Brain microvascular endothelial cell (primary cell): ENCODE results near the gene ZBTB40.

Source experiments
- DNase-seq: peaks from one replicate; pipeline ENCODE4 v3.0.0-alpha.2; 2020
- H3K27ac ChIP-seq: fragments of 250-450 bp; sonication (Bioruptor Pico); 2 replicates; pipeline ENCODE4 v1.5.1; 2020; ENCODE audit warnings: mild to moderate bottlenecking, moderate library complexity
- H3K27me3 ChIP-seq: fragments of 250-450 bp; sonication (Bioruptor Pico); replicated peaks from 2 replicates; pipeline ENCODE4 v1.5.1; 2020; ENCODE audit warnings: mild to moderate bottlenecking
- H3K36me3 ChIP-seq: fragments of 250-450 bp; sonication (Bioruptor Pico); replicated peaks from 2 replicates; pipeline ENCODE4 v1.5.1; 2020; ENCODE audit warnings: mild to moderate bottlenecking
- H3K4me3 ChIP-seq: 2 replicates; pipeline ENCODE4 v1.5.1; 2011; ENCODE audit warnings: low read depth, mild to moderate bottlenecking, control low read depth, low read length, moderate library complexity
- CTCF ChIP-seq: IDR thresholded peaks from 2 replicates; pipeline ENCODE4 v1.5.1; 2011; ENCODE audit warnings: low read depth, mild to moderate bottlenecking, moderate library complexity, low read length, control low read depth, inconsistent platforms; ENCODE audit errors: missing control alignments
- in situ Hi-C: cut with HindIII; loops from 2 replicates; pipeline ENCODE4 v1.10.0; 2017; ENCODE audit warnings: low sequenced_read_pairs, low pct_ligation_motif_present

Gene ZBTB40

GRCh38 chr1:22544606-22545005 lies 93.0 kb downstream of the ZBTB40 start:
- Histone ChIP-seq H3K36me3 (no peaks in the 10 kb centered on the region), H3K27me3 (peaks cover 33% of the 10 kb centered on the region), H3K4me3 (no peak overlapping the region), H3K27ac (no peak overlapping the region)
- in situ Hi-C loops = no loop called here
- DNase-seq = no peak
- TF ChIP-seq CTCF = no peak

- TF ChIP-seq CTCF = no peak
- no peak overlapping the region for H3K4me3 ChIP-seq
- H3K27ac ChIP-seq = no peak overlapping the region
- H3K27me3 ChIP-seq = peaks cover 34% of the 10 kb centered on the region
- no peaks in the 10 kb centered on the region for H3K36me3 ChIP-seq
- DNase-seq = no peak
- in situ Hi-C loops = no loop called here
Measured at GRCh38 chr1:22545141-22545540, 93.5 kb downstream of the ZBTB40 start.

GRCh38 chr1:22547186-22547817 lies 95.7 kb downstream of the ZBTB40 start:
- no peak for TF ChIP-seq CTCF
- no peaks in the 10 kb centered on the region for H3K36me3 ChIP-seq
- DNase-seq = no peak
- H3K4me3 ChIP-seq = no peak overlapping the region
- H3K27me3 ChIP-seq = peaks cover 38% of the 10 kb centered on the region
- no peak overlapping the region for H3K27ac ChIP-seq
- in situ Hi-C loops = no loop called here

GRCh38 chr1:22547818-22548462 lies 96.3 kb downstream of the ZBTB40 start:
- no peaks in the 10 kb centered on the region for H3K36me3 ChIP-seq
- TF ChIP-seq CTCF = no peak
- peaks cover 44% of the 10 kb centered on the region for H3K27me3 ChIP-seq
- in situ Hi-C loops = no loop called here
- no peak overlapping the region for H3K4me3 ChIP-seq
- DNase-seq = no peak
- no peak overlapping the region for H3K27ac ChIP-seq

- no peak for TF ChIP-seq CTCF
- DNase-seq = no peak
- peaks cover 52% of the 10 kb centered on the region for H3K27me3 ChIP-seq
- no peak overlapping the region for H3K4me3 ChIP-seq
- H3K36me3 ChIP-seq = no peaks in the 10 kb centered on the region
- no peak overlapping the region for H3K27ac ChIP-seq
- in situ Hi-C loops = no loop called here
Measured at GRCh38 chr1:22550021-22550420, 98.4 kb downstream of the ZBTB40 start.

GRCh38 chr1:22551591-22551990 lies 99.9 kb downstream of the ZBTB40 start:
- TF ChIP-seq CTCF = no peak
- no peak for DNase-seq
- H3K27ac ChIP-seq = no peak overlapping the region
- peaks cover 50% of the 10 kb centered on the region for H3K27me3 ChIP-seq
- no peak overlapping the region for H3K4me3 ChIP-seq
- H3K36me3 ChIP-seq = no peaks in the 10 kb centered on the region
- in situ Hi-C loops = no loop called here
